ENCODE data around the gene VGLL4. TPM values are rescaled to one million over a fixed set of nuclear protein-coding genes. Genes with fewer than 3 reads are reported as not detected.

Gene VGLL4
- total RNA-seq, 2 experiments from 2014 or later: 36.1 to 74.5 TPM

GRCh38 chr3:11624704-11625375, 18.9 kb downstream of the VGLL4 start:
- H3K9me3 ChIP-seq (ENCODE audit: low read length): no peaks in the 10 kb centered on the region
- peaks cover 18% of the 10 kb centered on the region for H3K4me1 ChIP-seq (ENCODE audit: insufficient read depth, low read length, poor library complexity, severe bottlenecking)
- intact Hi-C loops (cut with micrococcal nuclease; ENCODE audit: unreplicated experiment): no loop called here
- H3K4me3 ChIP-seq (ENCODE audit: low read depth, low read length, poor library complexity, severe bottlenecking): no peak overlapping the region
- no peak for TF ChIP-seq EZH2phosphoT487 (IDR thresholded peaks at IDR 0.05; ENCODE audit: borderline replicate concordance, low read depth, low read length)
- no peak for TF ChIP-seq CTCF (conservative IDR thresholded peaks at IDR 0.05; ENCODE audit: low read length)
- no peaks in the 10 kb centered on the region; the same call in 1 of the 2 replicates for H3K36me3 ChIP-seq (ENCODE audit: insufficient read depth, low read length)
- ChIA-PET POLR2A (interaction anchor here (0.6 to 1.9 kb wide), 6 partner anchors 8 to 419 kb away, joined by 3 to 10 read pairs (median 3); no protein-coding TSS in a partner anchor), CTCF (ENCODE audit: unreplicated experiment) (no interaction called here)
- no peak overlapping the region for H3K27ac ChIP-seq (ENCODE audit: low read depth, low read length, poor library complexity, severe bottlenecking)
- no TSS peak for BruUV-seq (replicated peaks)
- DNase-seq (ENCODE audit: low spot score): no peak
- peaks cover 44% of the 10 kb centered on the region for H4K20me1 ChIP-seq (ENCODE audit: insufficient read depth, low read length)
- H3K9me2 ChIP-seq (ENCODE audit: insufficient read depth, low read length): no peaks in the 10 kb centered on the region
- peaks cover 100% of the 10 kb centered on the region for H3K79me2 ChIP-seq (ENCODE audit: insufficient read depth, low read depth, low read length)
- H2AFZ ChIP-seq (ENCODE audit: low read length): no peak overlapping the region
- H3K4me2 ChIP-seq (ENCODE audit: low read length): no peak overlapping the region

- H3K36me3 ChIP-seq (ENCODE audit: insufficient read depth, low read length): no peaks in the 10 kb centered on the region; the same call in 1 of the 2 replicates
- H3K4me2 ChIP-seq (ENCODE audit: low read length): no peak overlapping the region
- no peak overlapping the region for H2AFZ ChIP-seq (ENCODE audit: low read length)
- no peak overlapping the region for H3K27ac ChIP-seq (ENCODE audit: low read depth, low read length, poor library complexity, severe bottlenecking)
- TF ChIP-seq EZH2phosphoT487 (IDR thresholded peaks at IDR 0.05; ENCODE audit: borderline replicate concordance, low read depth, low read length) (no peak), CTCF (conservative IDR thresholded peaks at IDR 0.05; ENCODE audit: low read length) (no peak)
- intact Hi-C loops (cut with micrococcal nuclease; ENCODE audit: unreplicated experiment): no loop called here
- H3K9me3 ChIP-seq (ENCODE audit: low read length): no peaks in the 10 kb centered on the region
- no peak for DNase-seq (ENCODE audit: low spot score)
- H4K20me1 ChIP-seq (ENCODE audit: insufficient read depth, low read length): peaks cover 50% of the 10 kb centered on the region
- no TSS peak for BruUV-seq (replicated peaks)
- POLR2A ChIA-PET: interaction anchor here (1.1 kb wide), 1 partner anchor 20 kb away, joined by 3 read pairs; no protein-coding TSS in a partner anchor
- H3K79me2 ChIP-seq (ENCODE audit: insufficient read depth, low read depth, low read length): peaks cover 100% of the 10 kb centered on the region
- no peaks in the 10 kb centered on the region for H3K9me2 ChIP-seq (ENCODE audit: insufficient read depth, low read length)
- CTCF ChIA-PET (ENCODE audit: unreplicated experiment): no interaction called here
- H3K4me1 ChIP-seq (ENCODE audit: insufficient read depth, low read length, poor library complexity, severe bottlenecking): peaks cover 21% of the 10 kb centered on the region
- no peak overlapping the region for H3K4me3 ChIP-seq (ENCODE audit: low read depth, low read length, poor library complexity, severe bottlenecking)
Observed at GRCh38 chr3:11624161-11624560, 19.6 kb downstream of the VGLL4 start.

All from OCI-LY7 (cell line).